GM13976 (cell line): ENCODE measurements around the gene TENT5A.

Experiments used
- DNase-seq: peaks from one replicate; pipeline ENCODE4 v3.0.0; 2012; ENCODE audit warnings: low spot score
- in situ Hi-C: fragments of 300-500 bp; cut with MboI; formaldehyde crosslinking; loops from one replicate; pipeline ENCODE4 v1.12.0; 2022; ENCODE audit warnings: low sequenced_read_pairs, mixed read lengths, inconsistent platforms; ENCODE audit not compliant: unreplicated experiment
- TF ChIP-seq, protein P1 (sequence below): IDR thresholded peaks from 2 replicates; pipeline ENCODE4 v1.5.1; 2012; ENCODE audit warnings: borderline replicate concordance, mild to moderate bottlenecking; ENCODE audit not compliant: insufficient read depth; ENCODE audit errors: extremely low read depth, missing control alignments, control extremely low read depth

TENT5A gene

DNA sequence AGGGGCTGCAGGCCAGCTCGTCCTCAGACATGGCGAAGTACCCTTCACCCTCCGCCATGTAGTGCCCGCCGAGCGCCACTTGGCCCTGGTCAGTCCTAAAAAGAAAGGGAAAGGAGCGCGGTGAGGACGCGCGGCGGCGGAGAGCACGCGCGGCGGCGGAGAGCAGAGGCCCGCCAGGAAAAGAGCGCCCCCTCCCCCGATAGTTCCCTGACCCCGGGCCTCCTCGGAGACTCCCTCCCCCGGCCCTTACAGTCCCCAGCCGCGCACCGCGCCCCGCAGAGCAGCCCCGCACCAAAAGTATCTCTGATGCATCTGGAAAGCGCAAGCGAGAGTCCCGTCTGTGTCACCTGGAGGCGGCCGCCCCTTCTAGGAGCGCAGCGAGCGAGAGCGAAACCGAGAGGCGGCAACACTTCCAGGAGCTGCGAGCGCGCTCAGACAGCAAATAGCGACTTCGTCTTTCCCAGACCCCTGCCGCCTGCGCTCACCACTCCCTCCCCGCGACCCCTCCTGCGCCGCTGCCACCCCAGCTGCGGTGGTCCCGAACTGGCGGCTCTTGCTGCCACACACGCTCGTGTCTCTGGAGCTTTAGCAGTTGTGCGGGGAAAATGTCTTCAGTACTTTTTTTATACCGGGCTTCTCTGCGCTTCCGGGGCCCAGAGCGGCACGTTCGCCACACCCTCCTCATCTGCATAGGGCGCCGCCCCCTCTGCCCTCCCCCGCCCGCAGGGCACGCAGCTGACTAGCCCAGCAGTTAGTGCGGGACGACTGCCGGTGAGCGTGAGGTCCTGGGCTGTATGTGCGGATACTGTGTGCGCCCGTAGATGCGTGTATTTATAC is at the start of gene TENT5A:
TSS of gene TENT5A (minus strand) at position 598 of the 837 bp plus-strand sequence. CDS start at position 58, 540 bp downstream.
- DNase-seq = peak; percentile 86
- in situ Hi-C loops = no loop called here

GRCh38 chr6:81801489-81801888 is 49.0 kb upstream of the TENT5A start:
- no peak for DNase-seq
- in situ Hi-C loops = no loop called here
- TF ChIP-seq, protein P1, sequence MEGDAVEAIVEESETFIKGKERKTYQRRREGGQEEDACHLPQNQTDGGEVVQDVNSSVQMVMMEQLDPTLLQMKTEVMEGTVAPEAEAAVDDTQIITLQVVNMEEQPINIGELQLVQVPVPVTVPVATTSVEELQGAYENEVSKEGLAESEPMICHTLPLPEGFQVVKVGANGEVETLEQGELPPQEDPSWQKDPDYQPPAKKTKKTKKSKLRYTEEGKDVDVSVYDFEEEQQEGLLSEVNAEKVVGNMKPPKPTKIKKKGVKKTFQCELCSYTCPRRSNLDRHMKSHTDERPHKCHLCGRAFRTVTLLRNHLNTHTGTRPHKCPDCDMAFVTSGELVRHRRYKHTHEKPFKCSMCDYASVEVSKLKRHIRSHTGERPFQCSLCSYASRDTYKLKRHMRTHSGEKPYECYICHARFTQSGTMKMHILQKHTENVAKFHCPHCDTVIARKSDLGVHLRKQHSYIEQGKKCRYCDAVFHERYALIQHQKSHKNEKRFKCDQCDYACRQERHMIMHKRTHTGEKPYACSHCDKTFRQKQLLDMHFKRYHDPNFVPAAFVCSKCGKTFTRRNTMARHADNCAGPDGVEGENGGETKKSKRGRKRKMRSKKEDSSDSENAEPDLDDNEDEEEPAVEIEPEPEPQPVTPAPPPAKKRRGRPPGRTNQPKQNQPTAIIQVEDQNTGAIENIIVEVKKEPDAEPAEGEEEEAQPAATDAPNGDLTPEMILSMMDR = no peak

More for the DNA sequence above, at the start of gene TENT5A:
- TF ChIP-seq, protein P1 = no peak

DNA sequence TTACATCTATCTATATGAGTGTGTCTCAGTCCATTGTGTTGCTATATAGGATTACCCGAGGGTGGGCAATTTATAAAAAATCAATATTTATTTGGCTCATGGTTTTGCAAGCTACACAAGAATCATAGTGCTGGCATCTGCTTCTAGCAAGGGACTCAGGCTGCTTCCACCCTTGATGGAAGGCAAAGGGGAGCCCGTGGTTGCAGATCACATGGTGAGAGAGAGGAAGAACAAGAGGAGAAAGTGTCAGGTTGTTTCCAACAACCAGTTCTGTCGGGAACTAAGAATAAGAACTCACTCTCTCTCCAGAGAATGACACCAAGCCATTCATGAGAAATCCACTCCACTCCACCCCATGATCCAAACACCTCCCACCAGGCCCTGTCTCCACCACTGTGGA is 48.2 kb upstream of the TENT5A start:
- DNase-seq = no peak
- in situ Hi-C loops = no loop called here
- TF ChIP-seq, protein P1 = no peak

DNA sequence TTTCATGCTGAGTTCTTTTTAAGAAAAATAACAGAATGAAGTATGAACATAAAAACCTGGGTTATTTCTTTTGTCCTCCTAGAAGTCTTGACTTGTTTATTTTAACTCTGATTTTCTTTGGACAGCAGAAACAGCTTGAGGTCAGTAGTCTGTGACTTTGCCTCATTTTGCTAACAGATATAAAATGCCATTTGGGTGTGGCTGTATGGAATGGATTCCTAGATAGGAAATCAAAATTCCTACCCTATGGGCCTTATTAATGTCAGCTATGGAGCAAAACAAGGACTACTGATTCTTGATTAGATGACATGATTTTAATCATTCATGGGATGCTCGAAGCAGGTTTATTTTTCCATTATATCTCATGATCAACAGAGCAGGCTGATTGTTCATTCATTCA is 46.8 kb upstream of the TENT5A start:
- in situ Hi-C loops = no loop called here
- TF ChIP-seq, protein P1 = no peak
- no peak for DNase-seq

- no peak for DNase-seq
- in situ Hi-C loops = no loop called here
- TF ChIP-seq, protein P1 = no peak
Measured at GRCh38 chr6:81797591-81797990, 45.1 kb upstream of the TENT5A start.

- TF ChIP-seq, protein P1 = no peak
- in situ Hi-C loops = no loop called here
- no peak for DNase-seq
Measured at GRCh38 chr6:81795890-81796289, 43.4 kb upstream of the TENT5A start.
